Activated naive CD4-positive, alpha-beta T cell treated with anti-CD3 and anti-CD28 coated beads, Interleukin-2, amount 50 U/mL, for 24 hours (primary cell): ENCODE data around the gene SH3RF3.

Source experiments
- H3K27ac Mint-ChIP-seq: one replicate; pipeline ENCODE4 v1.8.0; 2021; ENCODE audit warnings: mild to moderate bottlenecking, mixed read lengths
- H3K27me3 Mint-ChIP-seq: one replicate; pipeline ENCODE4 v1.8.0; 2021; ENCODE audit warnings: mixed read lengths
- H3K36me3 Mint-ChIP-seq: one replicate; pipeline ENCODE4 v1.8.0; 2021; ENCODE audit warnings: mixed read lengths
- H3K4me1 Mint-ChIP-seq: one replicate; pipeline ENCODE4 v1.8.0; 2021; ENCODE audit warnings: mixed read lengths
- H3K4me3 Mint-ChIP-seq: one replicate; pipeline ENCODE4 v1.8.0; 2021; ENCODE audit warnings: mild to moderate bottlenecking, mixed read lengths
- H3K9me3 Mint-ChIP-seq: one replicate; pipeline ENCODE4 v1.8.0; 2021; ENCODE audit warnings: mixed read lengths

SH3RF3 gene

GRCh38 chr2:109395494-109396201 is 266.6 kb downstream of the SH3RF3 start:
- no peak overlapping the region for H3K4me3 Mint-ChIP-seq
- peaks cover 19% of the 10 kb centered on the region for H3K4me1 Mint-ChIP-seq
- no peaks in the 10 kb centered on the region for H3K9me3 Mint-ChIP-seq
- no peak overlapping the region for H3K27ac Mint-ChIP-seq
- no peaks in the 10 kb centered on the region for H3K27me3 Mint-ChIP-seq
- peaks cover 4% of the 10 kb centered on the region for H3K36me3 Mint-ChIP-seq

- H3K36me3 Mint-ChIP-seq, result peaks cover 4% of the 10 kb centered on the region
- H3K4me3 Mint-ChIP-seq, result no peak overlapping the region
- H3K9me3 Mint-ChIP-seq, result no peaks in the 10 kb centered on the region
- no peaks in the 10 kb centered on the region for H3K27me3 Mint-ChIP-seq
- peaks cover 19% of the 10 kb centered on the region for H3K4me1 Mint-ChIP-seq
- no peak overlapping the region for H3K27ac Mint-ChIP-seq
Measured at GRCh38 chr2:109396202-109397180, 267.5 kb downstream of the SH3RF3 start.

GRCh38 chr2:109397893-109398292 is 268.9 kb downstream of the SH3RF3 start:
- Mint-ChIP-seq H3K9me3 (no peaks in the 10 kb centered on the region), H3K36me3 (peaks cover 4% of the 10 kb centered on the region), H3K27me3 (no peaks in the 10 kb centered on the region), H3K27ac (no peak overlapping the region), H3K4me3 (no peak overlapping the region), H3K4me1 (peaks cover 19% of the 10 kb centered on the region)

GRCh38 chr2:109398366-109399015 is 269.5 kb downstream of the SH3RF3 start:
- H3K27me3 Mint-ChIP-seq, result no peaks in the 10 kb centered on the region
- H3K27ac Mint-ChIP-seq, result no peak overlapping the region
- peaks cover 19% of the 10 kb centered on the region for H3K4me1 Mint-ChIP-seq
- no peak overlapping the region for H3K4me3 Mint-ChIP-seq
- H3K9me3 Mint-ChIP-seq, result no peaks in the 10 kb centered on the region
- H3K36me3 Mint-ChIP-seq, result peaks cover 4% of the 10 kb centered on the region

- no peaks in the 10 kb centered on the region for H3K27me3 Mint-ChIP-seq
- peaks cover 19% of the 10 kb centered on the region for H3K4me1 Mint-ChIP-seq
- H3K36me3 Mint-ChIP-seq, result peaks cover 4% of the 10 kb centered on the region
- no peaks in the 10 kb centered on the region for H3K9me3 Mint-ChIP-seq
- no peak overlapping the region for H3K27ac Mint-ChIP-seq
- H3K4me3 Mint-ChIP-seq, result no peak overlapping the region
Measured at GRCh38 chr2:109399066-109399465, 270.1 kb downstream of the SH3RF3 start.

GRCh38 chr2:109400102-109400501 is 271.1 kb downstream of the SH3RF3 start:
- H3K9me3 Mint-ChIP-seq, result no peaks in the 10 kb centered on the region
- H3K27me3 Mint-ChIP-seq, result no peaks in the 10 kb centered on the region
- H3K4me3 Mint-ChIP-seq, result no peak overlapping the region
- peaks cover 19% of the 10 kb centered on the region for H3K4me1 Mint-ChIP-seq
- H3K27ac Mint-ChIP-seq, result no peak overlapping the region
- peaks cover 4% of the 10 kb centered on the region for H3K36me3 Mint-ChIP-seq

- peaks cover 4% of the 10 kb centered on the region for H3K36me3 Mint-ChIP-seq
- H3K27ac Mint-ChIP-seq, result no peak overlapping the region
- H3K4me1 Mint-ChIP-seq, result peaks cover 13% of the 10 kb centered on the region
- no peak overlapping the region for H3K4me3 Mint-ChIP-seq
- no peaks in the 10 kb centered on the region for H3K27me3 Mint-ChIP-seq
- no peaks in the 10 kb centered on the region for H3K9me3 Mint-ChIP-seq
Measured at GRCh38 chr2:109401370-109401769, 272.4 kb downstream of the SH3RF3 start.

- no peaks in the 10 kb centered on the region for H3K27me3 Mint-ChIP-seq
Measured at GRCh38 chr2:109402180-109402579, 273.2 kb downstream of the SH3RF3 start.

GRCh38 chr2:109402980-109403840 is 274.2 kb downstream of the SH3RF3 start:
- Mint-ChIP-seq H3K9me3 (no peaks in the 10 kb centered on the region), H3K4me3 (no peak overlapping the region), H3K36me3 (peaks cover 4% of the 10 kb centered on the region), H3K27me3 (no peaks in the 10 kb centered on the region), H3K27ac (no peak overlapping the region), H3K4me1 (no peaks in the 10 kb centered on the region)

More at GRCh38 chr2:109402180-109402579, 273.2 kb downstream of the SH3RF3 start:
- Mint-ChIP-seq H3K4me3 (no peak overlapping the region), H3K27ac (no peak overlapping the region), H3K9me3 (no peaks in the 10 kb centered on the region), H3K4me1 (peaks cover 8% of the 10 kb centered on the region), H3K36me3 (peaks cover 4% of the 10 kb centered on the region)

- H3K36me3 Mint-ChIP-seq, result peaks cover 4% of the 10 kb centered on the region
- H3K27ac Mint-ChIP-seq, result peak overlapping the region; percentile 49
- H3K4me1 Mint-ChIP-seq, result no peaks in the 10 kb centered on the region
- H3K27me3 Mint-ChIP-seq, result no peaks in the 10 kb centered on the region
- H3K9me3 Mint-ChIP-seq, result no peaks in the 10 kb centered on the region
- H3K4me3 Mint-ChIP-seq, result no peak overlapping the region
Measured at GRCh38 chr2:109403841-109404201, 274.8 kb downstream of the SH3RF3 start.

- no peaks in the 10 kb centered on the region for H3K4me1 Mint-ChIP-seq
- no peak overlapping the region for H3K4me3 Mint-ChIP-seq
- H3K27me3 Mint-ChIP-seq, result no peaks in the 10 kb centered on the region
- no peak overlapping the region for H3K27ac Mint-ChIP-seq
- no peaks in the 10 kb centered on the region for H3K9me3 Mint-ChIP-seq
- H3K36me3 Mint-ChIP-seq, result peaks cover 3% of the 10 kb centered on the region
Measured at GRCh38 chr2:109404681-109405080, 275.7 kb downstream of the SH3RF3 start.

- H3K4me3 Mint-ChIP-seq, result no peak overlapping the region
- no peaks in the 10 kb centered on the region for H3K27me3 Mint-ChIP-seq
- H3K4me1 Mint-ChIP-seq, result no peaks in the 10 kb centered on the region
- H3K9me3 Mint-ChIP-seq, result no peaks in the 10 kb centered on the region
- H3K36me3 Mint-ChIP-seq, result no peaks in the 10 kb centered on the region
- H3K27ac Mint-ChIP-seq, result peak overlapping the region; percentile 73
Measured at GRCh38 chr2:109405873-109406272, 276.9 kb downstream of the SH3RF3 start.

GRCh38 chr2:109406301-109406700 is 277.3 kb downstream of the SH3RF3 start:
- Mint-ChIP-seq H3K27ac (no peak overlapping the region), H3K36me3 (no peaks in the 10 kb centered on the region), H3K9me3 (no peaks in the 10 kb centered on the region), H3K27me3 (no peaks in the 10 kb centered on the region), H3K4me1 (no peaks in the 10 kb centered on the region), H3K4me3 (no peak overlapping the region)

- Mint-ChIP-seq H3K36me3 (no peaks in the 10 kb centered on the region), H3K27me3 (no peaks in the 10 kb centered on the region), H3K27ac (no peak overlapping the region), H3K9me3 (no peaks in the 10 kb centered on the region), H3K4me1 (no peaks in the 10 kb centered on the region), H3K4me3 (no peak overlapping the region)
Measured at GRCh38 chr2:109407276-109408042, 278.5 kb downstream of the SH3RF3 start.
